GM18498 (cell line): ENCODE measurements around the gene ANXA1.

Experiments
- ATAC-seq: cut with Tn5 transposase; IDR thresholded peaks from one replicate; pipeline ENCODE4 v1.9.1; 2021; ENCODE audit warnings: mild to moderate bottlenecking, moderate library complexity; ENCODE audit not compliant: unreplicated experiment

ANXA1 gene

GRCh38 chr9:73200694-73201452 is 49.2 kb downstream of the ANXA1 start:
- ATAC-seq = peak; percentile 50

GRCh38 chr9:73202980-73203379 is 51.3 kb downstream of the ANXA1 start:
- ATAC-seq = no peak

GRCh38 chr9:73204936-73205335 is 53.3 kb downstream of the ANXA1 start:
- no peak for ATAC-seq

- ATAC-seq = no peak
Measured at GRCh38 chr9:73206851-73207250, 55.2 kb downstream of the ANXA1 start.

GRCh38 chr9:73210886-73211666 is 59.4 kb downstream of the ANXA1 start:
- ATAC-seq = no peak

- ATAC-seq = no peak
Measured at GRCh38 chr9:73213300-73213699, 61.6 kb downstream of the ANXA1 start.

GRCh38 chr9:73215249-73215648 is 63.6 kb downstream of the ANXA1 start:
- ATAC-seq = no peak

- ATAC-seq = no peak
Measured at GRCh38 chr9:73216100-73216499, 64.4 kb downstream of the ANXA1 start.
